K562 (cell line): ENCODE measurements around the gene GRAMD1B. TPM values are rescaled to one million over a fixed set of nuclear protein-coding genes. Genes with fewer than 3 reads are reported as not detected.

Source experiments
- ATAC-seq: fragments of 200-7000 bp; cut with Tn5 transposase; 3 replicates; pipeline ENCODE4 v1.9.1; 2020; ENCODE audit warnings: moderate library complexity
- BruUV-seq: library from RNA; stranded (reverse); fragments of 400-500 nt; replicated peaks from 2 replicates; lab custom pipeline; 2021; lab: Mats Ljungman, UMichigan
- CTCF ChIA-PET: fragments of 300-600 bp; formaldehyde crosslinking; extraction: SDS; loops from one replicate; lab custom pipeline; 2021; ENCODE audit warnings: low intra/inter-chr PET ratio; lab: Yijun Ruan, JAX
- POLR2A ChIA-PET: fragments of 300-600, 350-650 bp; sonication (Branson Sonifier 250); formaldehyde crosslinking; extraction: SDS; loops from one replicate; lab custom pipeline; 2021; ENCODE audit warnings: antibody characterized with exemption, inconsistent platforms; lab: Yijun Ruan, JAX
- DNase-seq, 4 experiments: peaks; one replicate each; pipeline versions ENCODE4 v3.0.0 to v3.0.0-alpha.2; 2011 to 2018; ENCODE audit warnings: low spot score in 3 of 4, mixed read lengths in 3 of 4; ENCODE audit errors: extremely low read depth in 1 of 4
- FAIRE-seq: peaks from 2 replicates; lab custom pipeline; 2011; peaks lifted over from hg19 to GRCh38; lab: Jason Lieb, UNC
- H2AFZ ChIP-seq: 2 replicates; pipeline ENCODE4 v1.6.0; 2011; ENCODE audit warnings: low read depth, low read length, control low read depth, inconsistent platforms
- H3K27ac ChIP-seq: fragments of 200-600 bp; 3 replicates; pipeline ENCODE4 v1.8.0; 2011; ENCODE audit warnings: low read depth, mild to moderate bottlenecking, control low read depth, inconsistent platforms, low read length, moderate library complexity, mixed read lengths; ENCODE audit errors: extremely low read depth
- H3K27me3 ChIP-seq, 2 experiments: fragments of 300-600 bp in 1 of 2; 2 replicates in 1 of 2; 3 replicates in 1 of 2; pipeline versions ENCODE4 v1.6.0 to v1.8.0; 2011; ENCODE audit warnings: inconsistent platforms in 2 of 2, low read length in 2 of 2, mild to moderate bottlenecking in 1 of 2, mixed read lengths in 1 of 2, moderate library complexity in 1 of 2; ENCODE audit not compliant: control insufficient read depth in 2 of 2, insufficient read depth in 2 of 2
- H3K36me3 ChIP-seq: fragments of 300-600 bp; 3 replicates; pipeline ENCODE4 v1.8.0; 2011; ENCODE audit warnings: mild to moderate bottlenecking, low read length, inconsistent platforms; ENCODE audit not compliant: control insufficient read depth, insufficient read depth
- H3K4me1 ChIP-seq, 2 experiments: fragments of 200-600 bp in 1 of 2; replicated peaks in 1 of 2; 2 replicates in 1 of 2; 3 replicates in 1 of 2; pipeline versions ENCODE4 v1.5.1 to v1.8.0; 2011; ENCODE audit warnings: inconsistent platforms in 2 of 2, low read length in 2 of 2, mild to moderate bottlenecking in 1 of 2, mixed read lengths in 1 of 2, moderate library complexity in 1 of 2; ENCODE audit not compliant: control insufficient read depth in 2 of 2, insufficient read depth in 2 of 2
- H3K4me2 ChIP-seq: 2 replicates; pipeline ENCODE4 v1.6.1; 2011; ENCODE audit warnings: low read length, control low read depth, inconsistent platforms, mixed read lengths; ENCODE audit not compliant: insufficient read depth
- H3K4me3 ChIP-seq: fragments of 200-600 bp; sonication (generic), shearing (Covaris generic); 2 replicates; pipeline ENCODE4 v1.5.1; 2016; ENCODE audit warnings: control low read depth, inconsistent platforms
- H3K79me2 ChIP-seq: fragments of 200-600 bp; 3 replicates; pipeline ENCODE4 v1.8.0; 2011; ENCODE audit warnings: low read length, inconsistent platforms; ENCODE audit not compliant: control insufficient read depth, insufficient read depth
- H3K9ac ChIP-seq, 2 experiments: 2 replicates each; pipeline versions ENCODE4 v1.6.0 to v1.6.1; 2011; ENCODE audit warnings: low read depth in 2 of 2, low read length in 2 of 2, control low read depth in 1 of 2, inconsistent platforms in 1 of 2, mild to moderate bottlenecking in 1 of 2, mixed read lengths in 1 of 2; ENCODE audit not compliant: insufficient read depth in 1 of 2
- H3K9me1 ChIP-seq: one replicate; pipeline ENCODE4 v1.6.0; 2011; ENCODE audit warnings: inconsistent platforms, mild to moderate bottlenecking, low read length, moderate library complexity; ENCODE audit not compliant: control insufficient read depth, insufficient read depth
- H3K9me3 ChIP-seq: replicated peaks from 2 replicates; pipeline ENCODE4 v1.5.1; 2011; ENCODE audit warnings: low read depth, low read length, inconsistent platforms; ENCODE audit not compliant: control insufficient read depth, insufficient read depth
- H4K20me1 ChIP-seq: replicated peaks from 2 replicates; pipeline ENCODE4 v1.6.1; 2011; ENCODE audit warnings: low read length, inconsistent platforms, mixed read lengths; ENCODE audit not compliant: control insufficient read depth, insufficient read depth
- AFF4 ChIP-seq: sonication (generic); formaldehyde crosslinking; IDR thresholded peaks from 2 replicates; pipeline ENCODE4 v1.8.0; 2023; ENCODE audit warnings: mild to moderate bottlenecking, missing genetic modification reagents
- CTBP1 ChIP-seq: fragments of 450-650 bp; IDR thresholded peaks from 2 replicates; pipeline ENCODE4 v1.6.1; 2016; ENCODE audit warnings: borderline replicate concordance
- DACH1 ChIP-seq: fragments of 450-650 bp; IDR thresholded peaks from 2 replicates; pipeline ENCODE4 v1.6.1; 2018; ENCODE audit not compliant: partially characterized antibody
- DNMT1 ChIP-seq: fragments of 450-650 bp; IDR thresholded peaks from 2 replicates; pipeline ENCODE4 v1.6.1; 2016; ENCODE audit warnings: antibody characterized with exemption, mild to moderate bottlenecking
- HDAC1 ChIP-seq, 2 experiments: fragments of 450-650 bp; IDR thresholded peaks; 2 replicates each; pipeline ENCODE4 v1.6.1; 2016 to 2017; ENCODE audit warnings: inconsistent platforms in 1 of 2, mild to moderate bottlenecking in 1 of 2, moderate library complexity in 1 of 2
- POLR3G ChIP-seq: IDR thresholded peaks from 2 replicates; pipeline ENCODE4 v1.6.1; 2011; ENCODE audit not compliant: insufficient read length, insufficient replicate concordance; ENCODE audit errors: extremely low read depth
- RBM15 ChIP-seq: fragments of 200-400 bp; formaldehyde crosslinking; IDR thresholded peaks from 2 replicates; pipeline ENCODE4 v1.6.1; 2018; ENCODE audit warnings: mild to moderate bottlenecking, low read length, moderate library complexity; ENCODE audit not compliant: insufficient read depth
- RBM17 ChIP-seq: fragments of 200-400 bp; formaldehyde crosslinking; IDR thresholded peaks from 2 replicates; pipeline ENCODE4 v1.6.1; 2017; ENCODE audit warnings: low read depth, mild to moderate bottlenecking, low read length, borderline replicate concordance
- TFAM ChIP-seq: fragments of 250-450 bp; sonication (Bioruptor Pico); conservative IDR thresholded peaks from 2 replicates; pipeline ENCODE4 v1.5.0; 2021; ENCODE audit warnings: mild to moderate bottlenecking, moderate library complexity
- ZFP30 ChIP-seq: fragments of 250-450 bp; sonication (Bioruptor Pico); IDR thresholded peaks from 2 replicates; pipeline ENCODE4 v1.8.0; 2022; ENCODE audit warnings: moderate library complexity, mild to moderate bottlenecking, inconsistent platforms, borderline replicate concordance
- ZNF146 ChIP-seq: IDR thresholded peaks from one replicate; pipeline ENCODE4 v1.6.1; 2018; ENCODE audit warnings: missing compliant biosample characterization; ENCODE audit not compliant: unreplicated experiment
- ZNF717 ChIP-seq: fragments of 250-450 bp; sonication (Bioruptor Pico); IDR thresholded peaks from 2 replicates; pipeline ENCODE4 v1.5.0; 2021
- WGBS: fragments of 100-300 bp; shearing (Covaris generic); methylation state at CpG from one replicate; pipeline ENCODE4 v1.1.6; 2016; ENCODE audit warnings: low coverage, mixed read lengths; ENCODE audit not compliant: insufficient coverage; ENCODE audit errors: missing lambda C conversion rate; 5-methylcytosine and 5-hydroxymethylcytosine counted together
- in situ Hi-C: fragments of 300-500 bp; cut with MboI; formaldehyde crosslinking; loops from 4 replicates; pipeline ENCODE4 v1.15.0; 2018; ENCODE audit warnings: inconsistent platforms, mixed read lengths
- intact Hi-C: fragments of 100-400 bp; cut with micrococcal nuclease; formaldehyde crosslinking; loops from 2 replicates; pipeline ENCODE4 v1.14.2; 2022
- polyA plus RNA-seq, 8 experiments: library from polyadenylated mRNA; depleted of rRNA in 4 of 8; stranded (reverse) in 5 of 8; unstranded in 3 of 8; fragments of >200 nt; fragmentation: Nextera tagmentation in 2 of 8; fragmentation: Illumina TruSeq in 1 of 8; extraction: Ambion mirVana in 2 of 8; extraction: Trizol in 1 of 8; gene quantifications; 2 replicates each; pipeline versions ENCODE4 v1.2.1 to v1.2.3, GENCODE V29; 2011 to 2014; ENCODE audit warnings: inconsistent platforms in 1 of 8, missing spikeins in 1 of 8
- total RNA-seq, 7 experiments: library from RNA; depleted of rRNA in 6 of 7; stranded (reverse); fragments of >200 nt in 6 of 7; fragmentation: Illumina TruSeq in 2 of 7; extraction: Trizol in 2 of 7; gene quantifications; 2 replicates each; pipeline versions ENCODE4 v1.2.1 to v1.2.3, GENCODE V29; 2011 to 2021; ENCODE audit warnings: low replicate concordance in 1 of 7

Gene GRAMD1B
- total and polyA plus RNA-seq, 9 of the 15 experiments (the other 6 are each of a cell fraction or from before 2014, with no cell fraction given) = 0.31 TPM; not detected in 8

- intact Hi-C loops = no loop called here
- no TSS peak for BruUV-seq
- Histone ChIP-seq H3K9me1 (no peaks in the 10 kb centered on the region), H3K9me3 (no peaks in the 10 kb centered on the region), H3K27ac (no peak overlapping the region)
- no peak for FAIRE-seq
- TF ChIP-seq CTBP1 (no peak), ZFP30 (CRISPR knock-in tag) (no peak), DNMT1 (no peak)
- TF ChIP-seq, all 486 proteins: peak for 0
- Histone ChIP-seq H3K4me2 (no peak overlapping the region), H3K4me3 (no peak overlapping the region), H3K9ac (no peak overlapping the region), H3K4me1 (peaks cover 0 to 9% of the 10 kb centered on the region in 2 experiments; a peak in 2 of 5 replicates), H2AFZ (no peak overlapping the region), H3K27me3 (peaks cover 0 to 36% of the 10 kb centered on the region in 2 experiments; a peak in 2 of 5 replicates), H3K36me3 (no peaks in the 10 kb centered on the region), H3K79me2 (no peaks in the 10 kb centered on the region), H4K20me1 (no peaks in the 10 kb centered on the region)
- in situ Hi-C loops = no loop called here
- no peak for ATAC-seq
- 0% methylated on average over 5 of the region's 5 CpGs for WGBS
- ChIA-PET CTCF (no interaction called here), POLR2A (interaction anchor here (0.6 kb wide), 1 partner anchor 64 kb away, joined by 3 read pairs; no protein-coding TSS in a partner anchor)
- DNase-seq = no peak
Observed at GRCh38 chr11:123429336-123429735, 733 bp upstream of the GRAMD1B start.

- no TSS peak for BruUV-seq
- CTCF ChIA-PET = no interaction called here
- no peaks in the 10 kb centered on the region for H3K36me3 ChIP-seq
- intact Hi-C loops = no loop called here
- H3K79me2 ChIP-seq = no peaks in the 10 kb centered on the region
- H3K4me2 ChIP-seq = no peak overlapping the region
- no peak overlapping the region for H2AFZ ChIP-seq
- no peak overlapping the region for H3K27ac ChIP-seq
- in situ Hi-C loops = no loop called here
- FAIRE-seq = no peak
- no peaks in the 10 kb centered on the region for H3K9me1 ChIP-seq
- no peak for DNase-seq
- 3% methylated on average over 51 of the region's 68 CpGs for WGBS
- H3K27me3 ChIP-seq = peaks cover 0 to 36% of the 10 kb centered on the region in 2 experiments; a peak in 2 of 5 replicates
- H3K9ac ChIP-seq = no peak overlapping the region
- POLR2A ChIA-PET = interaction anchor here (0.9 kb wide), 1 partner anchor 43 kb away, joined by 3 read pairs; no protein-coding TSS in a partner anchor
- peaks cover 0 to 9% of the 10 kb centered on the region in 2 experiments; a peak in 2 of 5 replicates for H3K4me1 ChIP-seq
- no peaks in the 10 kb centered on the region for H4K20me1 ChIP-seq
- H3K9me3 ChIP-seq = no peaks in the 10 kb centered on the region
- no peak overlapping the region for H3K4me3 ChIP-seq
- ATAC-seq = no peak
- TF ChIP-seq HDAC1 (IDR thresholded peaks at IDR 0.05) (no peak), AFF4 (CRISPR knock-in tag) (no peak), POLR3G (no peak), ZNF717 (CRISPR knock-in tag) (no peak), ZNF146 (CRISPR knock-in tag) (no peak), TFAM (no peak), RBM15 (no peak), RBM17 (no peak), DACH1 (no peak)
Observed at GRCh38 chr11:123430721-123431497, 840 bp downstream of the GRAMD1B start.
